IMR-90 (cell line): Measurements from ENCODE around the gene ENAH. TPM values are rescaled to one million over a fixed set of nuclear protein-coding genes. Genes with fewer than 3 reads are reported as not detected.

Source experiments
- ATAC-seq: fragments of 200-7000 bp; cut with Tn5 transposase; 2 replicates; pipeline ENCODE4 v1.9.1; 2020; ENCODE audit warnings: low read depth, mild to moderate bottlenecking, moderate library complexity
- BruUV-seq: library from RNA; stranded (reverse); fragments of 400-500 nt; replicated peaks from 2 replicates; lab custom pipeline; 2021; lab: Mats Ljungman, UMichigan
- CTCF ChIA-PET: fragments of 300-600 bp; formaldehyde crosslinking; extraction: SDS; loops from one replicate; lab custom pipeline; 2021; ENCODE audit warnings: antibody characterized with exemption; lab: Yijun Ruan, JAX
- POLR2A ChIA-PET: fragments of 300-600 bp; sonication (Branson Sonifier 250); formaldehyde crosslinking; loops from one replicate; lab custom pipeline; 2022; ENCODE audit warnings: antibody characterized with exemption; ENCODE audit not compliant: unreplicated experiment; lab: Charles Lee
- DNase-seq: peaks from one replicate; pipeline ENCODE4 v3.0.0; 2013
- H2AFZ ChIP-seq: replicated peaks from 2 replicates; pipeline ENCODE3; 2013; ENCODE audit warnings: low read length, mild to moderate bottlenecking; ENCODE audit not compliant: poor library complexity
- H2AK5ac ChIP-seq: 2 replicates; pipeline ENCODE4 v1.6.1; 2013; ENCODE audit warnings: low read depth, low read length, inconsistent platforms
- H2AK9ac ChIP-seq: replicated peaks from 2 replicates; pipeline ENCODE3; 2013; ENCODE audit warnings: mild to moderate bottlenecking, low read depth, low read length, moderate library complexity; ENCODE audit not compliant: poor library complexity
- H2BK120ac ChIP-seq: 2 replicates; pipeline ENCODE4 v1.6.1; 2013; ENCODE audit warnings: low read depth, low read length, inconsistent platforms
- H2BK15ac ChIP-seq: 3 replicates; pipeline ENCODE4 v1.6.1; 2013; ENCODE audit warnings: low read depth, low read length, inconsistent platforms
- H2BK20ac ChIP-seq: 2 replicates; pipeline ENCODE4 v1.6.1; 2013; ENCODE audit warnings: low read depth, mild to moderate bottlenecking, inconsistent platforms, low read length, moderate library complexity
- H2BK5ac ChIP-seq: 2 replicates; pipeline ENCODE4 v1.6.1; 2013; ENCODE audit warnings: mild to moderate bottlenecking, low read depth, low read length, inconsistent platforms; ENCODE audit not compliant: poor library complexity, severe bottlenecking
- H3K14ac ChIP-seq: replicated peaks from 2 replicates; pipeline ENCODE4 v1.6.1; 2013; ENCODE audit warnings: low read depth, low read length, inconsistent platforms
- H3K18ac ChIP-seq: 2 replicates; pipeline ENCODE4 v1.6.1; 2013; ENCODE audit warnings: low read depth, low read length, control low read depth
- H3K23ac ChIP-seq: 2 replicates; pipeline ENCODE4 v1.6.1; 2013; ENCODE audit warnings: low read depth, low read length, inconsistent platforms
- H3K27ac ChIP-seq: 2 replicates; pipeline ENCODE4 v1.5.1; 2013; ENCODE audit warnings: mild to moderate bottlenecking, control low read depth, low read length; ENCODE audit not compliant: insufficient read depth
- H3K27me3 ChIP-seq: 2 replicates; pipeline ENCODE4 v1.6.1; 2013; ENCODE audit warnings: low read length; ENCODE audit not compliant: control insufficient read depth, insufficient read depth
- H3K36me3 ChIP-seq: 2 replicates; pipeline ENCODE4 v1.6.1; 2013; ENCODE audit warnings: low read length, mixed read lengths; ENCODE audit not compliant: control insufficient read depth, insufficient read depth
- H3K4ac ChIP-seq: 2 replicates; pipeline ENCODE4 v1.6.1; 2013; ENCODE audit warnings: low read depth, low read length, inconsistent platforms
- H3K4me1 ChIP-seq: 2 replicates; pipeline ENCODE4 v1.6.1; 2013; ENCODE audit warnings: low read length, mixed read lengths; ENCODE audit not compliant: control insufficient read depth, insufficient read depth
- H3K4me2 ChIP-seq: 2 replicates; pipeline ENCODE4 v1.6.1; 2013; ENCODE audit warnings: low read depth, mild to moderate bottlenecking, control low read depth, low read length, moderate library complexity
- H3K4me3 ChIP-seq: 2 replicates; pipeline ENCODE4 v1.5.1; 2013; ENCODE audit warnings: low read depth, mild to moderate bottlenecking, control low read depth, low read length, moderate library complexity; ENCODE audit not compliant: insufficient read depth
- H3K56ac ChIP-seq: 2 replicates; pipeline ENCODE4 v1.6.1; 2013; ENCODE audit warnings: low read length, inconsistent platforms; ENCODE audit not compliant: insufficient read depth; ENCODE audit errors: extremely low read depth
- H3K79me1 ChIP-seq, 2 experiments: 2 replicates each; pipeline ENCODE4 v1.6.1; 2013; ENCODE audit warnings: low read length in 2 of 2, inconsistent platforms in 1 of 2, low read depth in 1 of 2
- H3K9ac ChIP-seq: 2 replicates; pipeline ENCODE4 v1.6.1; 2013; ENCODE audit warnings: low read depth, low read length, control low read depth
- H3K9me1 ChIP-seq: 2 replicates; pipeline ENCODE4 v1.6.1; 2013; ENCODE audit warnings: low read length, inconsistent platforms; ENCODE audit not compliant: insufficient read depth
- H3K9me3 ChIP-seq: 2 replicates; pipeline ENCODE4 v1.6.1; 2013; ENCODE audit warnings: low read length; ENCODE audit not compliant: control insufficient read depth, insufficient read depth
- H4K20me1 ChIP-seq: 2 replicates; pipeline ENCODE4 v1.6.1; 2013; ENCODE audit warnings: low read length, inconsistent platforms; ENCODE audit not compliant: insufficient read depth
- H4K5ac ChIP-seq: 2 replicates; pipeline ENCODE4 v1.6.1; 2013; ENCODE audit warnings: mild to moderate bottlenecking, low read depth, low read length, control low read depth
- H4K8ac ChIP-seq, 2 experiments: 2 replicates each; pipeline ENCODE4 v1.6.1; 2013; ENCODE audit warnings: low read depth in 2 of 2, low read length in 2 of 2, control low read depth in 1 of 2, inconsistent platforms in 1 of 2
- H4K91ac ChIP-seq: 2 replicates; pipeline ENCODE4 v1.6.1; 2013; ENCODE audit warnings: low read depth, low read length, inconsistent platforms; ENCODE audit not compliant: insufficient read depth
- BHLHE40 ChIP-seq: fragments of 150-350 bp; IDR thresholded peaks from 2 replicates; pipeline ENCODE4 v1.6.1; 2016; ENCODE audit warnings: mild to moderate bottlenecking, low read depth, low read length
- CEBPB ChIP-seq: IDR thresholded peaks from 2 replicates; pipeline ENCODE4 v1.6.1; 2012; ENCODE audit warnings: low read depth, low read length, improper control_type of control experiment
- FOS ChIP-seq: fragments of 150-350 bp; IDR thresholded peaks from 2 replicates; pipeline ENCODE4 v1.6.1; 2016; ENCODE audit warnings: low read depth, low read length
- MXI1 ChIP-seq: IDR thresholded peaks from 2 replicates; pipeline ENCODE4 v1.6.1; 2012; ENCODE audit warnings: low read depth, mild to moderate bottlenecking, low read length, moderate library complexity, borderline replicate concordance
- NFE2L2 ChIP-seq: fragments of 150-350 bp; IDR thresholded peaks from 2 replicates; pipeline ENCODE4 v1.6.1; 2016; ENCODE audit warnings: low read depth, mild to moderate bottlenecking, low read length
- POLR2A ChIP-seq: IDR thresholded peaks from 2 replicates; pipeline ENCODE4 v1.6.1; 2012; ENCODE audit warnings: mild to moderate bottlenecking, low read depth, low read length
- RAD21 ChIP-seq: IDR thresholded peaks from 2 replicates; pipeline ENCODE4 v1.6.1; 2012; ENCODE audit warnings: low read length, improper control_type of control experiment
- SMC3 ChIP-seq: fragments of 150-350 bp; IDR thresholded peaks from 2 replicates; pipeline ENCODE4 v1.6.1; 2016; ENCODE audit warnings: low read depth, mild to moderate bottlenecking, antibody characterized with exemption, low read length, moderate library complexity
- WGBS, 2 experiments: methylation state at CpG; one replicate each; pipeline versions ENCODE4 v1.1.5 to v1.1.7; 2013; ENCODE audit warnings: missing lambda C conversion rate in 2 of 2; ENCODE audit not compliant: insufficient read length in 1 of 2; ENCODE audit errors: extremely low coverage in 2 of 2; 5-methylcytosine and 5-hydroxymethylcytosine counted together
- dilution Hi-C: fragments of 300-500 bp; cut with HindIII; formaldehyde crosslinking; loops from one replicate; pipeline ENCODE4 v1.14.3; 2018; ENCODE audit warnings: low sequenced_read_pairs; ENCODE audit not compliant: unreplicated experiment
- in situ Hi-C: fragments of 300-500 bp; cut with MboI; formaldehyde crosslinking; loops from 3 replicates; pipeline ENCODE4 v1.14.3; 2019; ENCODE audit warnings: low sequenced_read_pairs, inconsistent platforms, mixed read lengths
- intact Hi-C: fragments of 100-400 bp; cut with micrococcal nuclease; formaldehyde crosslinking; loops from 2 replicates; pipeline ENCODE4 v1.10.0; 2022
- polyA plus RNA-seq, 3 experiments: library from polyadenylated mRNA; depleted of rRNA; stranded (reverse); fragments of >200 nt; gene quantifications; 2 replicates each; pipeline ENCODE4 v1.2.3, GENCODE V29; 2012; ENCODE audit warnings: low replicate concordance in 1 of 3
- total RNA-seq: library from RNA; depleted of rRNA; stranded (reverse); fragments of >200 nt; gene quantifications from 2 replicates; pipeline ENCODE4 v1.2.3, GENCODE V29; 2012
- TF ChIP-seq, protein P1 (sequence below): fragments of 150-350 bp; IDR thresholded peaks from 2 replicates; pipeline ENCODE4 v1.6.1; 2016; ENCODE audit warnings: low read depth, mild to moderate bottlenecking, low read length, moderate library complexity, borderline replicate concordance

ENAH gene
- total and polyA plus RNA-seq, 2 of the 4 experiments (the other 2 are of a cell fraction) = 61.3 to 86.9 TPM

DNA sequence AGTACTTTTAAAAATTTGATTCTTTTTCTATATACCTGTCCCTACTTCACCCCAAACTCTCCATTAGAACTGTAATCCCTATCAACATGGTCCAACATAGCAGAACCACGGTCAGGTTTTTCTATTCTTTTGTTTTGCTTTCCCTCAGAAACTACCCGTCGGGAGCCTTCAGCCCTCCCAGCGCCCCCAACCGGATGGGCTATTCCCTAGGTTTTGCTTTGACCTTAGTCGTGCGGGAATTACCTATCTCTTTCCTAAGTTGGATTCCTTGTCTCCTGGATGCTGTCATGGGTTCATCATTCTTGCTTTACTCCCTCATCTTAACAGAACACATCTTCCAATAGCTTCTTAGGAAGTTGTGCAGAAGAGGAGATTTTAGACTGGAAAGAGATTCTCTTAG lies 127.5 kb downstream of the ENAH start:
- ATAC-seq (no peak), DNase-seq (no peak)
- no peak overlapping the region for H3K9ac ChIP-seq
- H3K4me1 ChIP-seq = peaks cover 10% of the 10 kb centered on the region
- TF ChIP-seq MXI1 (no peak), BHLHE40 (no peak), POLR2A (no peak), RAD21 (no peak), SMC3 (no peak), NFE2L2 (no peak), CEBPB (no peak), FOS (no peak)
- TF ChIP-seq, protein P1, sequence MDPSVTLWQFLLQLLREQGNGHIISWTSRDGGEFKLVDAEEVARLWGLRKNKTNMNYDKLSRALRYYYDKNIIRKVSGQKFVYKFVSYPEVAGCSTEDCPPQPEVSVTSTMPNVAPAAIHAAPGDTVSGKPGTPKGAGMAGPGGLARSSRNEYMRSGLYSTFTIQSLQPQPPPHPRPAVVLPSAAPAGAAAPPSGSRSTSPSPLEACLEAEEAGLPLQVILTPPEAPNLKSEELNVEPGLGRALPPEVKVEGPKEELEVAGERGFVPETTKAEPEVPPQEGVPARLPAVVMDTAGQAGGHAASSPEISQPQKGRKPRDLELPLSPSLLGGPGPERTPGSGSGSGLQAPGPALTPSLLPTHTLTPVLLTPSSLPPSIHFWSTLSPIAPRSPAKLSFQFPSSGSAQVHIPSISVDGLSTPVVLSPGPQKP = no peak
- no peak overlapping the region for H3K4ac ChIP-seq
- H3K18ac ChIP-seq = no peak overlapping the region
- intact Hi-C loops = no loop called here
- no peak overlapping the region for H4K91ac ChIP-seq
- ChIA-PET CTCF (no interaction called here), POLR2A (no interaction called here)
- H3K27me3 ChIP-seq = no peaks in the 10 kb centered on the region
- peaks cover 31 to 56% of the 10 kb centered on the region in 2 experiments for H3K79me1 ChIP-seq
- no peak overlapping the region for H2BK15ac ChIP-seq
- no peak overlapping the region for H2AK9ac ChIP-seq
- no peak overlapping the region for H2BK20ac ChIP-seq
- H3K36me3 ChIP-seq = peaks cover 10% of the 10 kb centered on the region
- H3K27ac ChIP-seq = no peak overlapping the region
- H3K9me3 ChIP-seq = no peaks in the 10 kb centered on the region
- no peak overlapping the region for H3K4me2 ChIP-seq
- H3K4me3 ChIP-seq = no peak overlapping the region
- dilution Hi-C loops = no loop called here
- in situ Hi-C loops = no loop called here
- no peak overlapping the region for H3K14ac ChIP-seq
- no peak overlapping the region for H3K23ac ChIP-seq
- H4K5ac ChIP-seq = no peak overlapping the region
- no peak overlapping the region for H2BK120ac ChIP-seq
- no TSS peak for BruUV-seq
- no peak overlapping the region for H4K8ac ChIP-seq
- H2AK5ac ChIP-seq = no peak overlapping the region
- H3K56ac ChIP-seq = no peak overlapping the region
- H2BK5ac ChIP-seq = no peak overlapping the region
- peaks cover 26% of the 10 kb centered on the region for H4K20me1 ChIP-seq
- no peak overlapping the region for H2AFZ ChIP-seq
- WGBS, 2 experiments = no CpG with 5 or more reads among the region's 7 CpGs
- peaks cover 16% of the 10 kb centered on the region for H3K9me1 ChIP-seq
